RWPE2 (cell line): Measurements from ENCODE around the gene BTG1.
A peak's percentile ranks its signal among the peaks of the same experiment; 100 is the strongest.
"Not testable (repeated sequence)": the region's sequence is repeated elsewhere in the genome, so short reads cannot be mapped to it uniquely, and the experiment has no call there.

ENCODE experiments used
- ATAC-seq: fragments of 200-7000 bp; cut with Tn5 transposase; 3 replicates; pipeline ENCODE4 v1.9.1; 2021; ENCODE audit warnings: low read depth
- DNase-seq: peaks from one replicate; pipeline ENCODE4 v3.0.0-alpha.2; 2020; ENCODE audit warnings: low spot score
- H3K27ac ChIP-seq: fragments of 450-650 bp; 2 replicates; pipeline ENCODE4 v1.5.1; 2017; ENCODE audit warnings: mild to moderate bottlenecking; ENCODE audit not compliant: poor library complexity, severe bottlenecking
- H3K27me3 ChIP-seq: fragments of 250-450 bp; sonication (Bioruptor Pico); 2 replicates; pipeline ENCODE4 v1.5.1; 2021; ENCODE audit warnings: mild to moderate bottlenecking, moderate library complexity; ENCODE audit not compliant: insufficient read depth, poor library complexity, severe bottlenecking
- H3K36me3 ChIP-seq: fragments of 250-450 bp; sonication (Bioruptor Pico); 2 replicates; pipeline ENCODE4 v1.5.1; 2020; ENCODE audit warnings: low read depth, mild to moderate bottlenecking, moderate library complexity
- H3K4me1 ChIP-seq: fragments of 250-450 bp; sonication (Bioruptor Pico); 2 replicates; pipeline ENCODE4 v1.5.1; 2021; ENCODE audit warnings: mild to moderate bottlenecking, moderate library complexity; ENCODE audit not compliant: insufficient read depth, poor library complexity, severe bottlenecking
- H3K4me3 ChIP-seq: fragments of 250-450 bp; sonication (Bioruptor Pico); 2 replicates; pipeline ENCODE4 v1.5.1; 2021; ENCODE audit warnings: mild to moderate bottlenecking, moderate library complexity; ENCODE audit not compliant: severe bottlenecking
- H3K9me3 ChIP-seq: fragments of 250-450 bp; sonication (Bioruptor Pico); 2 replicates; pipeline ENCODE4 v1.5.1; 2021; ENCODE audit warnings: mild to moderate bottlenecking, moderate library complexity; ENCODE audit not compliant: severe bottlenecking
- TF ChIP-seq, protein P1 (sequence below): fragments of 450-650 bp; IDR thresholded peaks from one replicate; pipeline ENCODE4 v1.5.1; 2017; ENCODE audit warnings: mild to moderate bottlenecking, moderate library complexity; ENCODE audit not compliant: poor library complexity, severe bottlenecking

BTG1 gene

DNA sequence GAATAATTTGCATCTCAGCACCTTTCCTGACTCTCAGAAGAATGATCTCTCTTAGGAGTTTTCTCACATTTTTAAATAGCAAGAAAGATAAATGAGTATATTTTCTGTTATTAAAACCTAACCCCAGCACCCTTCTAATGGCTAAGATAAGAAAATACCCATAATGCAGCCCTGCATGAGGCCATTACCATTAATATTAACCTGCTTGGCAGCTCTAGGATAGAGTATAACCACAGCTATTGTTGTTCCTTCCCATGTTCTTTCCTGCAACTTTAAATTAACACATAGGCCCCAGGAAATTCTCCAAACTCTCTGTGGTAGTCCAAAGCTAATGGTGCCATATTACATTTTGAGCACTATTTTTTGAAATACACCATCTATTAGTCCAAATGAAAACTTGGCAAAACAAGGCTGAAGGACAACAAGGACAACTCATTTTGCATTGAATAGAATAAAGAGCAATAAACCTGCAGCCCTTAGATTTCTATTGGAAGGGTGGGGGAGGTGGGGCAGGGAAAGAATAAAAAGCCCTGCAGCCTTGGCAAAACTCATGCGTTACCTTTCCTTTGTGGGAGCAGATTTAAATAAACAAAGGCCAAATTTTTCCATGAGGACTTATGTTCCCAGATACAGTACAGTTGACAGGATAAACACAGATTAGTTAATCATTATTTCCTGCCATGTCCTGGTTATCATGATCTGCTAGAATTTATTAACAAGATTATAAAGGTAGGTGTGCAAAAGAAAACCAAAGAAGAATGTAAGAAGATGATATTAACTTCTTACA lies 46.9 kb downstream of the BTG1 start:
- Histone ChIP-seq H3K9me3 (no peaks in the 10 kb centered on the region), H3K27ac (no peak overlapping the region), H3K4me3 (no peak overlapping the region), H3K4me1 (peaks cover 12% of the 10 kb centered on the region), H3K36me3 (no peaks in the 10 kb centered on the region), H3K27me3 (no peaks in the 10 kb centered on the region)
- DNase-seq (no peak), ATAC-seq (no peak)
- TF ChIP-seq, protein P1, sequence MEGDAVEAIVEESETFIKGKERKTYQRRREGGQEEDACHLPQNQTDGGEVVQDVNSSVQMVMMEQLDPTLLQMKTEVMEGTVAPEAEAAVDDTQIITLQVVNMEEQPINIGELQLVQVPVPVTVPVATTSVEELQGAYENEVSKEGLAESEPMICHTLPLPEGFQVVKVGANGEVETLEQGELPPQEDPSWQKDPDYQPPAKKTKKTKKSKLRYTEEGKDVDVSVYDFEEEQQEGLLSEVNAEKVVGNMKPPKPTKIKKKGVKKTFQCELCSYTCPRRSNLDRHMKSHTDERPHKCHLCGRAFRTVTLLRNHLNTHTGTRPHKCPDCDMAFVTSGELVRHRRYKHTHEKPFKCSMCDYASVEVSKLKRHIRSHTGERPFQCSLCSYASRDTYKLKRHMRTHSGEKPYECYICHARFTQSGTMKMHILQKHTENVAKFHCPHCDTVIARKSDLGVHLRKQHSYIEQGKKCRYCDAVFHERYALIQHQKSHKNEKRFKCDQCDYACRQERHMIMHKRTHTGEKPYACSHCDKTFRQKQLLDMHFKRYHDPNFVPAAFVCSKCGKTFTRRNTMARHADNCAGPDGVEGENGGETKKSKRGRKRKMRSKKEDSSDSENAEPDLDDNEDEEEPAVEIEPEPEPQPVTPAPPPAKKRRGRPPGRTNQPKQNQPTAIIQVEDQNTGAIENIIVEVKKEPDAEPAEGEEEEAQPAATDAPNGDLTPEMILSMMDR = no peak

- TF ChIP-seq, protein P1 = no peak
- no peak for DNase-seq
- Histone ChIP-seq H3K4me3 (no peak overlapping the region), H3K4me1 (peaks cover 12% of the 10 kb centered on the region), H3K27ac (no peak overlapping the region), H3K36me3 (no peaks in the 10 kb centered on the region), H3K9me3 (no peaks in the 10 kb centered on the region), H3K27me3 (no peaks in the 10 kb centered on the region)
- ATAC-seq = no peak
These were observed 49.1 kb downstream of the BTG1 start for GRCh38 chr12:92096346-92097136.

- ATAC-seq = peak; percentile 10; the same call in 1 of the 3 replicates
- H3K27ac ChIP-seq = peak overlapping the region; percentile 17
- no peak for DNase-seq
These were observed 50.9 kb downstream of the BTG1 start for GRCh38 chr12:92094751-92095161.

DNA sequence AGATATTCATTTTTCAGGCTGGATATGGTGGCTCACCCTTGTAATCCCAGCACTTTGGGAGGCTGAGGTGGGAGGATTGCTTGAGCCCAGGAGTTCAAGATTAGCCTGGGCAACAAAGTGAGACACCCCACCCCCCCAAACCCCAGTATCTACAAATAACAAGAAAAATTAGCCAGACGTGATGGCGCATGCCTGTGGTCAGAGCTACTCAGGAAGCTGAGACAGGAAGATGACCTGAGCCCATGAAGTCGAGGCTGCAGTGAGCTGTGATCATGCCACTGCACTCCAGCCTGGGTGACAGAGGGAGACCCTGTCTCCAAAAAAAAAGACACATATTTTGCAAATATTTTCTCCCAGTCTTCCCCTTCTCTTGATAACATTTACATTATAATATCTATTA lies 51.3 kb downstream of the BTG1 start:
- not testable (repeated sequence) for H3K4me3 ChIP-seq, H3K9me3 ChIP-seq, H3K36me3 ChIP-seq, DNase-seq, H3K27me3 ChIP-seq
- Histone ChIP-seq H3K27ac (peak overlapping the region; percentile 17), H3K4me1 (peaks cover 12% of the 10 kb centered on the region)
- peak; percentile 51; the same call in 1 of the 3 replicates for ATAC-seq

More at GRCh38 chr12:92094751-92095161, 50.9 kb downstream of the BTG1 start:
- no peaks in the 10 kb centered on the region for H3K36me3 ChIP-seq
- no peak overlapping the region for H3K4me3 ChIP-seq
- TF ChIP-seq, protein P1 = no peak
- peaks cover 12% of the 10 kb centered on the region for H3K4me1 ChIP-seq
- no peaks in the 10 kb centered on the region for H3K9me3 ChIP-seq
- H3K27me3 ChIP-seq = no peaks in the 10 kb centered on the region
